HEK293T (cell line): ENCODE measurements around the gene ZNF561.
"Not testable (repeated sequence)": the region's sequence is repeated elsewhere in the genome, so short reads cannot be mapped to it uniquely, and the experiment has no call there.

Experiments
- FOXA1 ChIP-seq: fragments of 450-650 bp; IDR thresholded peaks from 2 replicates; pipeline ENCODE4 v1.6.1; 2016; ENCODE audit warnings: mild to moderate bottlenecking
- PKNOX1 ChIP-seq: fragments of 450-650 bp; IDR thresholded peaks from 2 replicates; pipeline ENCODE4 v1.6.1; 2016
- SP1 ChIP-seq: fragments of 450-650 bp; IDR thresholded peaks from 2 replicates; pipeline ENCODE4 v1.6.1; 2017

GRCh38 chr19:9582081-9582725 lies 38.8 kb downstream of the ZNF561 start:
- TF ChIP-seq PKNOX1, SP1, FOXA1: not testable (repeated sequence)
